Uterus (tissue), 2 donors: ENCODE results near the gene RUNX1.

ENCODE experiments used
- CTCF ChIP-seq, 4 experiments: fragments of 200-600 bp in 2 of 4; fragments of 450-650 bp in 2 of 4; sonication (generic) in 2 of 4; IDR thresholded peaks; one replicate each; pipeline ENCODE4 v1.5.1; 2016 to 2019; ENCODE audit warnings: antibody characterized with exemption in 4 of 4, mild to moderate bottlenecking in 2 of 4, moderate library complexity in 1 of 4
- POLR2A ChIP-seq, 2 donors: fragments of 450-650 bp; IDR thresholded peaks; one replicate each; pipeline ENCODE4 v1.6.1; 2016; ENCODE audit warnings: antibody characterized with exemption in 2 of 2, mild to moderate bottlenecking in 1 of 2, moderate library complexity in 1 of 2

- TF ChIP-seq CTCF (IDR thresholded peaks at IDR 0.05) (no peak), POLR2A (IDR thresholded peaks at IDR 0.05) (no peak)
Measured at GRCh38 chr21:34924194-34924593, 124.9 kb downstream of the RUNX1 start.
